Measurements from ENCODE around the gene WASF3.

- TF ChIP-seq EZH2phosphoT487 (IDR thresholded peaks at IDR 0.05; ENCODE audit: borderline replicate concordance, low read length) (no peak), CTCF (conservative IDR thresholded peaks at IDR 0.05; ENCODE audit: low read depth, low read length) (no peak)
Observed at GRCh38 chr13:26560456-26560855, 3.0 kb downstream of the WASF3 start.

All from PC-3 (cell line).